Esophagus squamous epithelium (tissue), 5 donors: ENCODE measurements around the gene ZNRF3. TPM values are rescaled to one million over a fixed set of nuclear protein-coding genes. Genes with fewer than 3 reads are reported as not detected.

Experiments used
- DNase-seq: peaks from one replicate; lab custom pipeline; 2025; lab: John Stamatoyannopoulos, UW
- H3K27ac ChIP-seq, 4 donors: fragments of 200-600 bp; sonication (generic); one replicate each; pipeline ENCODE4 v1.5.1; 2016 to 2019; ENCODE audit warnings: mild to moderate bottlenecking in 1 of 4
- H3K27me3 ChIP-seq, 4 donors: fragments of 200-600 bp; sonication (generic); 1 replicate in 3 of 4; 2 replicates in 1 of 4; pipeline versions ENCODE4 v1.5.1 to v1.6.0; 2017 to 2021; ENCODE audit warnings: antibody characterized with exemption in 1 of 4
- H3K36me3 ChIP-seq, 3 donors: fragments of 200-600 bp; sonication (generic); one replicate each; pipeline ENCODE4 v1.5.1; 2016 to 2019
- H3K4me1 ChIP-seq, 3 donors: fragments of 200-600 bp; sonication (generic); one replicate each; pipeline ENCODE4 v1.5.1; 2017 to 2019
- H3K4me3 ChIP-seq, 4 donors: fragments of 200-600 bp; sonication (generic); 1 replicate in 3 of 4; 2 replicates in 1 of 4; pipeline ENCODE4 v1.5.1; 2016 to 2019; ENCODE audit warnings: mild to moderate bottlenecking in 2 of 4, moderate library complexity in 1 of 4
- H3K9me3 ChIP-seq, 3 donors: fragments of 200-600 bp; sonication (generic); one replicate each; pipeline ENCODE4 v1.5.1; 2016 to 2019
- POLR2A ChIP-seq, 4 donors: fragments of 450-650 bp; IDR thresholded peaks; one replicate each; pipeline ENCODE4 v1.6.1; 2017; ENCODE audit warnings: antibody characterized with exemption in 4 of 4, mild to moderate bottlenecking in 4 of 4, moderate library complexity in 3 of 4
- WGBS, 2 donors: methylation state at CpG; one replicate each; pipeline ENCODE4 v1.1.5; 2018; 5-methylcytosine and 5-hydroxymethylcytosine counted together
- intact Hi-C: fragments of 100-400 bp; cut with DNase I; formaldehyde crosslinking; loops from one replicate; pipeline ENCODE4 v1.15.0; 2022
- total RNA-seq, 4 donors: library from RNA; depleted of rRNA; stranded (reverse); fragments of >200 nt; gene quantifications; one replicate each; pipeline ENCODE4 v1.1.0, GENCODE V29; 2016
- TF ChIP-seq, protein P1 (sequence below), 6 experiments: fragments of 450-650 bp in 4 of 6; fragments of 200-600 bp in 2 of 6; sonication (generic) in 2 of 6; IDR thresholded peaks; one replicate each; pipeline ENCODE4 v1.5.1; 2016 to 2019; ENCODE audit warnings: antibody characterized with exemption in 6 of 6, mild to moderate bottlenecking in 4 of 6, moderate library complexity in 4 of 6
- donor health status: DM: yes; HTN: yes; CAD: no.

Gene ZNRF3
- total RNA-seq, 4 donors from 2014 or later, result 6.6 to 10.9 (median 7.2) TPM

DNA sequence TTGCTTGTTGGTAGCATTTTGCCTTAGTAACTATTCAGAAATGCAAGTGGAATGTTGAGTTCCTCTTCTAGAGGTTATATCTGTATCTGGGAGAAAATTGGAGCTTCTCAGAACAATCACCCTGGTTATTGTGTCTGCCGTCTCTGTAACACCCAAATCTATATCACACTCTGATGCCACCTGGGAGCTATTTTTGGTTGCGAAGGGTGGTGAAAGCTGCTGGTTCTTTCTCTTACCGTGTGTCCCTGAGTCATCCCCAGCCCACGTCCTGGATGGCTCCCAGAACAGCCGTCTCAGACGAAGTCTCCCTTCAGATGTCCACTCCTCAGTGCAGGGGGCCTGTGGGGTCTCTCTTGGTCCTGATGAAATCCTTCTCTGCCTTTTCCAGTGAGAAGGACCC lies 94.8 kb downstream of the ZNRF3 start:
- Histone ChIP-seq H3K36me3 (no peaks in the 10 kb centered on the region), H3K9me3 (no peaks in the 10 kb centered on the region), H3K27ac (peak overlapping the region in 2 of 4 donors; percentile 48 to 76), H3K27me3 (no peaks in the 10 kb centered on the region), H3K4me3 (peak overlapping the region in 2 of 4 donors; percentile 6 to 54), H3K4me1 (peaks cover 15 to 43% (median 23%) of the 10 kb centered on the region in 3 donors)
- intact Hi-C loops, result no loop called here
- TF ChIP-seq, protein P1, sequence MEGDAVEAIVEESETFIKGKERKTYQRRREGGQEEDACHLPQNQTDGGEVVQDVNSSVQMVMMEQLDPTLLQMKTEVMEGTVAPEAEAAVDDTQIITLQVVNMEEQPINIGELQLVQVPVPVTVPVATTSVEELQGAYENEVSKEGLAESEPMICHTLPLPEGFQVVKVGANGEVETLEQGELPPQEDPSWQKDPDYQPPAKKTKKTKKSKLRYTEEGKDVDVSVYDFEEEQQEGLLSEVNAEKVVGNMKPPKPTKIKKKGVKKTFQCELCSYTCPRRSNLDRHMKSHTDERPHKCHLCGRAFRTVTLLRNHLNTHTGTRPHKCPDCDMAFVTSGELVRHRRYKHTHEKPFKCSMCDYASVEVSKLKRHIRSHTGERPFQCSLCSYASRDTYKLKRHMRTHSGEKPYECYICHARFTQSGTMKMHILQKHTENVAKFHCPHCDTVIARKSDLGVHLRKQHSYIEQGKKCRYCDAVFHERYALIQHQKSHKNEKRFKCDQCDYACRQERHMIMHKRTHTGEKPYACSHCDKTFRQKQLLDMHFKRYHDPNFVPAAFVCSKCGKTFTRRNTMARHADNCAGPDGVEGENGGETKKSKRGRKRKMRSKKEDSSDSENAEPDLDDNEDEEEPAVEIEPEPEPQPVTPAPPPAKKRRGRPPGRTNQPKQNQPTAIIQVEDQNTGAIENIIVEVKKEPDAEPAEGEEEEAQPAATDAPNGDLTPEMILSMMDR (IDR thresholded peaks at IDR 0.05), result no peak
- TF ChIP-seq POLR2A (IDR thresholded peaks at IDR 0.05), result no peak
- no peak for DNase-seq
- WGBS, 2 donors, result 30 to 37% methylated on average over 6 of the region's 6 CpGs

DNA sequence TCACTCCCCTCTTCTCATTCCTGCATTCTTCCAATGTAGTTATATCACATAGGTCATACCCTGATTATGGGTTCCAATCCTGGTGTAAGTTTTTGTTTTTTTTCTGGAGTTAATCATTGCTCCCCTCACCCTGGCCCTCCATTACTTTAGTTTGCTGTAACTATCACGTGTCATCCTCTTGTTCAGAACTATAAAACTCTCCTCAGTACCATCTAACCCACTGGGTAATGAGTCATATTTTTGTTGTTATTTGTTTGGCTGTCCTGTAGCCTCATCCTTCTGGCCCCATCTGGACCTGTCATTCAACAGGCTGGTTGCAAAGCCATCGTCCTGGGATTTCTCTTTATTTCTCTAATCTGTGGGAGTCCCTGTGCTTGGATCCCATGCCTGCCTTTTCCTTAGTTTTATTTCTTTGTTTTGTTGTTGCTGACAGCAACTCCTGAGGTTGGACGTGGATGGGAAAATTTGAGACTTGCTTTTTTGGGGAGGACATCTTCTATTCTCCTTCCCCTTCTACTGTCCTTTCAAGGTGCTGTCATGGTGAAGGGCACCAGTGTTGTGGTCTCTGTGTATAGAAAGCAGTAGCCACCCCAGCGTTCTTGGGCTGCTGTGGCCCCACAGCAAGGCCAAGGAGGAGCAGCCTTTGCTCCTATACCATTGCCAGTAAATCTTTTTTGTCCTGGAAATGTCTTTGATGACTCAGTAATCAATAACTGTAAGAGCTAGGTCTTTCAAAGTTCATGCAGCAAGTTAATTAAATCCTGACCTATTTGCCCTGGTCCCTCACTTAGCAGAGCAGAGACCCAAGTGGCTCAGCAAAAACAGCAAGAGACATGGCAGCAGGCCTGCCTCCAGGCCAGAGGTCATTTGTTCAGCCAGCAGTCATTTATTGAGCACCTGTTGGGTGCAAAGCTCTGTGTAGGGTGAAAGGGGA lies 95.8 kb downstream of the ZNRF3 start:
- H3K9me3 ChIP-seq, result no peaks in the 10 kb centered on the region
- intact Hi-C loops, result no loop called here
- TF ChIP-seq, protein P1 (IDR thresholded peaks at IDR 0.05), result no peak
- no peak for TF ChIP-seq POLR2A (IDR thresholded peaks at IDR 0.05)
- 65 to 74% methylated on average over 4 of the region's 4 CpGs for WGBS, 2 donors
- H3K36me3 ChIP-seq, result no peaks in the 10 kb centered on the region
- H3K27me3 ChIP-seq, result no peaks in the 10 kb centered on the region
- H3K27ac ChIP-seq, result no peak overlapping the region
- peaks cover 22 to 53% (median 26%) of the 10 kb centered on the region in 3 donors for H3K4me1 ChIP-seq
- no peak for DNase-seq
- H3K4me3 ChIP-seq, result no peak overlapping the region

DNA sequence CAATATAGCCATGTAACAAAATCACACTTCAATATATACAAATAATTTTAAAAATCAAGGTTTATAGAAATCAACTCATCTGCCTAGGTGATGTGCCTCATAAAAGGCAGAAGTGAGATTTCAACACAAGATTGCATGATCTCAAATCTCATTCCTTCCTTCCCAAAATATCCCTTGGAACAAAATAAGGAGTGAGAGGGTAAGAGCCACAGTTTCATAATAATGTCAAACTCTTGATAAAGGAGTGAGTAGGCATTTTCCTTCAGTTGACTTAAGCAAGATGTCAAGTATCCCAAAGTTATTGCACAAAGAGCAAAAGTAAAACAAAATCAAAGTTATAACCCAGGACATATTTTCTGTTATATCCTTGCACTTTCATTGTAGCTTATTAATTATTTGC lies 97.0 kb downstream of the ZNRF3 start:
- no peak for DNase-seq
- intact Hi-C loops, result no loop called here
- Histone ChIP-seq H3K27me3 (no peaks in the 10 kb centered on the region), H3K36me3 (no peaks in the 10 kb centered on the region), H3K27ac (no peak overlapping the region), H3K9me3 (no peaks in the 10 kb centered on the region), H3K4me1 (peaks cover 28 to 59% (median 28%) of the 10 kb centered on the region in 3 donors), H3K4me3 (no peak overlapping the region)
- TF ChIP-seq, protein P1 (IDR thresholded peaks at IDR 0.05), result no peak
- TF ChIP-seq POLR2A (IDR thresholded peaks at IDR 0.05), result no peak

DNA sequence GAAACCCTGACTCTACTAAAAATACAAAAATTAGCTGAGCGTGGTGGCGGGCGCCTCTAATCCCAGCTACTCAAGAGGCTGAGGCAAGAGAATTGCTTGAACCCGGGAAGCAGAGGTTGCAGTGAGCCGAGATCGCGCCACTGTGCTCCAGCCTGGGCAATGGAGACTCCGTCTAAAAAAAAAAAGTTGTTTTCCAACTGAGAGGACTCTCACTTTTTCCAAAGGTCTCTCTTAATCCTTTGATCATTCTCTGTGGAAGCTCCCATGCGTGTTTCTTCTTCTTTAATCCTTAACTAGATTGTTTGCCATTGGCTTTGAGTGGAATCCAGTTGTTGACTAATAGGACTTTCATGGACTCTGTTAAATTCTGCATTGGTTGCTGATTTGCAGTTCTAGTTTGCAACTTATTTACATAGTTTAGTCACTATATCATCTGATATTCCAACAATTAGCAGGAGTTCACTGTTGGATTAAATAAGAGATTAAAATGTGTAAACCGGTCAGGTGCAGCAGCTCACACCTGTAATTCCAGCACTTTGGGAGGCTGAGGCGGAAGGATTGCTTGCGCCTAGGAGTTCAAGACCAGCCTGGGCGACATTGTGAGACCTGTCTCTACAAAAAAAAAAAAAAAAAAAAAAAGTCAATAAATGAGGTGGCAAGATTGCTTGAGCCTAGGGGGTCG lies 98.6 kb downstream of the ZNRF3 start:
- WGBS, 2 donors, result 84 to 88% methylated on average over 14 of the region's 14 CpGs
- Histone ChIP-seq H3K9me3 (no peaks in the 10 kb centered on the region), H3K27ac (no peak overlapping the region), H3K27me3 (no peaks in the 10 kb centered on the region), H3K36me3 (peaks cover 0 to 3% (median 0%) of the 10 kb centered on the region in 3 donors), H3K4me3 (no peak overlapping the region), H3K4me1 (peaks cover 16 to 45% (median 21%) of the 10 kb centered on the region in 3 donors)
- no peak for DNase-seq
- intact Hi-C loops, result no loop called here
- no peak for TF ChIP-seq POLR2A (IDR thresholded peaks at IDR 0.05)
- TF ChIP-seq, protein P1 (IDR thresholded peaks at IDR 0.05), result no peak

DNA sequence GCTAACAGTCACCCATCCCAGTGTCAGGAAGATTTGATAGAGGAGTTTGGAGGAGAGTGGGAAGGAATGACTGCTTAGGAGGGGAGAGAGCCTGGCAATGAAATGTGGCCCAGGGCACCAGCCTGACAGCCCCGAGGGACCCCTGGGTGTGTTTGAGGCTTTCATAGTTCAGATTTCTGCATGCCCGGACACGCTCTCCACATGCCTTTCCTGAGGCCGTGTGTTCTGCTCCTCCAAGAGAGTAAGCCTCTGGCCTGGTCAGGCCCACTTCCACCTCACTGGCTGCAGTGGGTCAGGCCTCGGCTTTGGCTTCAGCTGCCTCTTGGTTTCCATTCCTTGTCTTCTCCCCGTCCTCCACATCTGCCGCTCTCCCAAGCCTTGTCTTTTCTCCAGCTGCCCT lies 99.8 kb downstream of the ZNRF3 start:
- H3K27me3 ChIP-seq, result no peaks in the 10 kb centered on the region
- intact Hi-C loops, result no loop called here
- no peak overlapping the region for H3K4me3 ChIP-seq
- no peak for DNase-seq
- H3K4me1 ChIP-seq, result peaks cover 6 to 33% (median 17%) of the 10 kb centered on the region in 3 donors
- 79 to 93% methylated on average over 7 of the region's 7 CpGs for WGBS, 2 donors
- H3K36me3 ChIP-seq, result peaks cover 0 to 16% (median 0%) of the 10 kb centered on the region in 3 donors
- no peak for TF ChIP-seq POLR2A (IDR thresholded peaks at IDR 0.05)
- TF ChIP-seq, protein P1 (IDR thresholded peaks at IDR 0.05), result no peak
- H3K9me3 ChIP-seq, result no peaks in the 10 kb centered on the region
- no peak overlapping the region for H3K27ac ChIP-seq
